ENCODE results near the gene LSM11. TPM values are rescaled to one million over a fixed set of nuclear protein-coding genes. Genes with fewer than 3 reads are reported as not detected.

The LSM11 gene
- polyA plus RNA-seq, 1 of the 3 experiments (the other 2 are of a cell fraction), result 0.95 TPM

GRCh38 chr5:157732596-157733262 is 10.8 kb upstream of the LSM11 start:
- ChIA-PET CTCF (interaction anchor here (2.2 kb wide), 1 partner anchor 11 kb away, joined by 30 read pairs; the partner anchor contains the start of gene LSM11), POLR2A (interaction anchor here (1.5 kb wide), 1 partner anchor 11 kb away, joined by 4 read pairs; no protein-coding TSS in a partner anchor)
- TF ChIP-seq PBX3 (IDR thresholded peaks at IDR 0.05), result no peak
- no peak for TF ChIP-seq RAD21 (IDR thresholded peaks at IDR 0.05; ENCODE audit: low read length)
- TF ChIP-seq CHD2 (IDR thresholded peaks at IDR 0.05; ENCODE audit: low read length, partially characterized antibody), result peak; percentile 56
- TF ChIP-seq MXI1 (IDR thresholded peaks at IDR 0.05; ENCODE audit: low read depth, low read length), result no peak
- no peak for TF ChIP-seq TAF1 (IDR thresholded peaks at IDR 0.05; ENCODE audit: borderline replicate concordance, low read depth, low read length)
- TF ChIP-seq MEF2A (IDR thresholded peaks at IDR 0.05; ENCODE audit: borderline replicate concordance, low read depth), result no peak
- no peak for TF ChIP-seq EZH2phosphoT487 (IDR thresholded peaks at IDR 0.05; ENCODE audit: borderline replicate concordance, low read depth)
- no peak for TF ChIP-seq SIN3A (IDR thresholded peaks at IDR 0.05; ENCODE audit: borderline replicate concordance, low read depth, low read length)
- TF ChIP-seq RXRA (IDR thresholded peaks at IDR 0.05; ENCODE audit: borderline replicate concordance, low read depth), result no peak
- no peak for TF ChIP-seq JUND (IDR thresholded peaks at IDR 0.05)
- no peak for TF ChIP-seq YY1 (IDR thresholded peaks at IDR 0.05; ENCODE audit: low read depth)
- no peak for TF ChIP-seq FOSL2 (IDR thresholded peaks at IDR 0.05; ENCODE audit: borderline replicate concordance, low read depth)
- TF ChIP-seq NRF1 (IDR thresholded peaks at IDR 0.05; ENCODE audit: low read depth, low read length), result no peak
- no peak for TF ChIP-seq ELF1 (IDR thresholded peaks at IDR 0.05)
- TF ChIP-seq, protein P1, sequence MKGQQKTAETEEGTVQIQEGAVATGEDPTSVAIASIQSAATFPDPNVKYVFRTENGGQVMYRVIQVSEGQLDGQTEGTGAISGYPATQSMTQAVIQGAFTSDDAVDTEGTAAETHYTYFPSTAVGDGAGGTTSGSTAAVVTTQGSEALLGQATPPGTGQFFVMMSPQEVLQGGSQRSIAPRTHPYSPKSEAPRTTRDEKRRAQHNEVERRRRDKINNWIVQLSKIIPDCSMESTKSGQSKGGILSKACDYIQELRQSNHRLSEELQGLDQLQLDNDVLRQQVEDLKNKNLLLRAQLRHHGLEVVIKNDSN (IDR thresholded peaks at IDR 0.05; ENCODE audit: borderline replicate concordance, low read depth), result no peak
- TF ChIP-seq, protein P2, sequence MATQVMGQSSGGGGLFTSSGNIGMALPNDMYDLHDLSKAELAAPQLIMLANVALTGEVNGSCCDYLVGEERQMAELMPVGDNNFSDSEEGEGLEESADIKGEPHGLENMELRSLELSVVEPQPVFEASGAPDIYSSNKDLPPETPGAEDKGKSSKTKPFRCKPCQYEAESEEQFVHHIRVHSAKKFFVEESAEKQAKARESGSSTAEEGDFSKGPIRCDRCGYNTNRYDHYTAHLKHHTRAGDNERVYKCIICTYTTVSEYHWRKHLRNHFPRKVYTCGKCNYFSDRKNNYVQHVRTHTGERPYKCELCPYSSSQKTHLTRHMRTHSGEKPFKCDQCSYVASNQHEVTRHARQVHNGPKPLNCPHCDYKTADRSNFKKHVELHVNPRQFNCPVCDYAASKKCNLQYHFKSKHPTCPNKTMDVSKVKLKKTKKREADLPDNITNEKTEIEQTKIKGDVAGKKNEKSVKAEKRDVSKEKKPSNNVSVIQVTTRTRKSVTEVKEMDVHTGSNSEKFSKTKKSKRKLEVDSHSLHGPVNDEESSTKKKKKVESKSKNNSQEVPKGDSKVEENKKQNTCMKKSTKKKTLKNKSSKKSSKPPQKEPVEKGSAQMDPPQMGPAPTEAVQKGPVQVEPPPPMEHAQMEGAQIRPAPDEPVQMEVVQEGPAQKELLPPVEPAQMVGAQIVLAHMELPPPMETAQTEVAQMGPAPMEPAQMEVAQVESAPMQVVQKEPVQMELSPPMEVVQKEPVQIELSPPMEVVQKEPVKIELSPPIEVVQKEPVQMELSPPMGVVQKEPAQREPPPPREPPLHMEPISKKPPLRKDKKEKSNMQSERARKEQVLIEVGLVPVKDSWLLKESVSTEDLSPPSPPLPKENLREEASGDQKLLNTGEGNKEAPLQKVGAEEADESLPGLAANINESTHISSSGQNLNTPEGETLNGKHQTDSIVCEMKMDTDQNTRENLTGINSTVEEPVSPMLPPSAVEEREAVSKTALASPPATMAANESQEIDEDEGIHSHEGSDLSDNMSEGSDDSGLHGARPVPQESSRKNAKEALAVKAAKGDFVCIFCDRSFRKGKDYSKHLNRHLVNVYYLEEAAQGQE (IDR thresholded peaks at IDR 0.05; ENCODE audit: low read depth, low read length), result no peak
- TF ChIP-seq TCF12 (IDR thresholded peaks at IDR 0.05), result peak; percentile 15; the same call in 1 of the 2 replicates
- TF ChIP-seq, protein P3, sequence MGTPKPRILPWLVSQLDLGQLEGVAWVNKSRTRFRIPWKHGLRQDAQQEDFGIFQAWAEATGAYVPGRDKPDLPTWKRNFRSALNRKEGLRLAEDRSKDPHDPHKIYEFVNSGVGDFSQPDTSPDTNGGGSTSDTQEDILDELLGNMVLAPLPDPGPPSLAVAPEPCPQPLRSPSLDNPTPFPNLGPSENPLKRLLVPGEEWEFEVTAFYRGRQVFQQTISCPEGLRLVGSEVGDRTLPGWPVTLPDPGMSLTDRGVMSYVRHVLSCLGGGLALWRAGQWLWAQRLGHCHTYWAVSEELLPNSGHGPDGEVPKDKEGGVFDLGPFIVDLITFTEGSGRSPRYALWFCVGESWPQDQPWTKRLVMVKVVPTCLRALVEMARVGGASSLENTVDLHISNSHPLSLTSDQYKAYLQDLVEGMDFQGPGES (IDR thresholded peaks at IDR 0.05; ENCODE audit: low read depth, low read length), result no peak
- TF ChIP-seq RFX5 (IDR thresholded peaks at IDR 0.05; ENCODE audit: low read length), result no peak
- TF ChIP-seq FOXM1 (IDR thresholded peaks at IDR 0.05; ENCODE audit: low read depth), result no peak
- TF ChIP-seq SMC3 (IDR thresholded peaks at IDR 0.05; ENCODE audit: low read depth, low read length), result no peak
- TF ChIP-seq NFIC (IDR thresholded peaks at IDR 0.05; ENCODE audit: borderline replicate concordance), result no peak
- no peak for TF ChIP-seq GABPA (IDR thresholded peaks at IDR 0.05; ENCODE audit: low read depth)
- TF ChIP-seq MAX (IDR thresholded peaks at IDR 0.05; ENCODE audit: low read depth), result no peak
- peak; percentile 83; the same call in 1 of the 2 replicates for TF ChIP-seq RCOR1 (IDR thresholded peaks at IDR 0.05; ENCODE audit: low read length)
- TF ChIP-seq FOXJ3 (CRISPR knock-in tag; IDR thresholded peaks at IDR 0.05), result 0 out of 2 replicates have a peak, but pooled peaks have one; percentile 27
- no peak for TF ChIP-seq POLR2AphosphoS5 (IDR thresholded peaks at IDR 0.05; ENCODE audit: low read depth, low read length)
- no peak for TF ChIP-seq USF2 (IDR thresholded peaks at IDR 0.05; ENCODE audit: borderline replicate concordance, low read depth, low read length)

More at GRCh38 chr5:157732596-157733262, 10.8 kb upstream of the LSM11 start:
- Histone ChIP-seq H3K4me3 (ENCODE audit: low read depth in 2 of 2, low read length in 1 of 2) (no peak overlapping the region), H3K9me3 (no peaks in the 10 kb centered on the region), H3K4me2 (no peak overlapping the region; the same call in 1 of the 2 replicates), H3K9me2 (no peaks in the 10 kb centered on the region), H3K27ac (ENCODE audit: low read depth in 2 of 2, low read length in 1 of 2) (peak overlapping the region in 1 of 2 experiments; percentile 96; a peak in 2 of 4 replicates), H3K9ac (no peak overlapping the region), H2AFZ (ENCODE audit: low read depth) (no peak overlapping the region), H3K4me1 (ENCODE audit: control insufficient read depth in 1 of 2, insufficient read depth in 2 of 2, low read depth in 1 of 2, low read length in 1 of 2) (peaks cover 0 to 10% of the 10 kb centered on the region in 2 experiments; a peak in 2 of 4 replicates), H3K79me2 (ENCODE audit: insufficient read depth) (peaks cover 16% of the 10 kb centered on the region), H3K36me3 (replicated peaks in 1 of 2; ENCODE audit: control insufficient read depth in 1 of 2, insufficient read depth in 2 of 2, low read length in 1 of 2) (peaks cover 24 to 31% of the 10 kb centered on the region in 2 experiments), H3F3A (replicated peaks; ENCODE audit: insufficient read depth) (peaks cover 17% of the 10 kb centered on the region), H3K27me3 (ENCODE audit: insufficient read depth) (no peaks in the 10 kb centered on the region), H4K20me1 (ENCODE audit: insufficient read depth) (no peaks in the 10 kb centered on the region)
- WGBS (ENCODE audit: low lambda C conversion rate), result 78% methylated on average over 8 of the region's 8 CpGs
- DNase-seq, result peak; percentile 22
